HepG2 (cell line): ENCODE measurements around the gene MSMB. TPM values are rescaled to one million over a fixed set of nuclear protein-coding genes. Genes with fewer than 3 reads are reported as not detected.
A peak's percentile ranks its signal among the peaks of the same experiment; 100 is the strongest.

Experiments used
- AKAP8 ChIP-seq: sonication (generic); formaldehyde crosslinking; IDR thresholded peaks from 2 replicates; pipeline ENCODE4 v1.5.1; 2020; ENCODE audit warnings: mild to moderate bottlenecking, missing genetic modification reagents
- FOXP4 ChIP-seq: sonication (generic); formaldehyde crosslinking; IDR thresholded peaks from 2 replicates; pipeline ENCODE4 v1.4.0; 2020; ENCODE audit warnings: missing genetic modification reagents
- MNT ChIP-seq: fragments of 450-650 bp; IDR thresholded peaks from 2 replicates; pipeline ENCODE4 v1.6.1; 2016
- NCOR1 ChIP-seq: fragments of 200-600 bp; sonication (generic); IDR thresholded peaks from 2 replicates; pipeline ENCODE4 v1.7.0; 2017; ENCODE audit warnings: antibody characterized with exemption, low read length, borderline replicate concordance
- NPAS2 ChIP-seq: sonication (generic); formaldehyde crosslinking; IDR thresholded peaks from 2 replicates; pipeline ENCODE4 v1.8.0; 2022; ENCODE audit warnings: mild to moderate bottlenecking, missing genetic modification reagents, borderline replicate concordance
- PAXIP1 ChIP-seq: sonication (generic); formaldehyde crosslinking; conservative IDR thresholded peaks from 2 replicates; pipeline ENCODE4 v1.4.0; 2020; ENCODE audit warnings: mild to moderate bottlenecking, missing genetic modification reagents, moderate library complexity
- PCBP2 ChIP-seq: fragments of 200-400 bp; formaldehyde crosslinking; optimal IDR thresholded peaks from 2 replicates; pipeline ENCODE3; 2018; ENCODE audit warnings: low read length, low read depth; ENCODE audit not compliant: poor library complexity, severe bottlenecking
- SAP130 ChIP-seq: IDR thresholded peaks from 2 replicates; pipeline ENCODE4 v1.6.1; 2016; ENCODE audit warnings: low read depth
- SNAI1 ChIP-seq: sonication (generic); formaldehyde crosslinking; IDR thresholded peaks from 2 replicates; pipeline ENCODE4 v1.5.0; 2020; ENCODE audit warnings: mild to moderate bottlenecking, missing genetic modification reagents, borderline replicate concordance
- TIGD3 ChIP-seq: sonication (generic); formaldehyde crosslinking; IDR thresholded peaks from 2 replicates; pipeline ENCODE4 v1.5.1; 2020; ENCODE audit warnings: mild to moderate bottlenecking, missing genetic modification reagents, borderline replicate concordance
- ZC3H13 ChIP-seq: sonication (generic); formaldehyde crosslinking; IDR thresholded peaks from 2 replicates; pipeline ENCODE4 v1.8.1; 2023; ENCODE audit warnings: mild to moderate bottlenecking, missing genetic modification reagents, moderate library complexity
- ZGPAT ChIP-seq: IDR thresholded peaks from 2 replicates; pipeline ENCODE4 v1.6.1; 2016; ENCODE audit warnings: mild to moderate bottlenecking
- ZNF234 ChIP-seq: sonication (generic); formaldehyde crosslinking; conservative IDR thresholded peaks from 2 replicates; pipeline ENCODE4 v1.5.1; 2020; ENCODE audit warnings: mild to moderate bottlenecking, missing genetic modification reagents
- ZNF33B ChIP-seq: sonication (generic); formaldehyde crosslinking; IDR thresholded peaks from 2 replicates; pipeline ENCODE4 v1.5.1; 2020; ENCODE audit warnings: mild to moderate bottlenecking, missing genetic modification reagents
- ZNF572 ChIP-seq: sonication (generic); formaldehyde crosslinking; IDR thresholded peaks from 2 replicates; pipeline ENCODE4 v1.5.1; 2020; ENCODE audit warnings: mild to moderate bottlenecking, missing genetic modification reagents
- ZNF598 ChIP-seq: sonication (generic); formaldehyde crosslinking; IDR thresholded peaks from 2 replicates; pipeline ENCODE4 v1.5.1; 2020; ENCODE audit warnings: mild to moderate bottlenecking, missing genetic modification reagents, borderline replicate concordance
- polyA plus RNA-seq, 8 experiments: library from polyadenylated mRNA; depleted of rRNA in 3 of 8; stranded (reverse) in 7 of 8; unstranded in 1 of 8; fragments of >200 nt; fragmentation: Illumina TruSeq in 4 of 8; extraction: Trizol in 4 of 8; gene quantifications; 2 replicates each; pipeline versions ENCODE4 v1.2.1 to v1.2.3, GENCODE V29; 2011 to 2016; ENCODE audit warnings: low read depth in 4 of 8, missing spikeins in 1 of 8, mixed read lengths in 1 of 8; ENCODE audit not compliant: insufficient read depth in 1 of 8
- total RNA-seq, 5 experiments: library from RNA; depleted of rRNA; stranded (reverse); fragments of >200 nt; fragmentation: Illumina TruSeq; extraction: Trizol; gene quantifications; 2 replicates each; pipeline ENCODE4 v1.2.3, GENCODE V29; 2016; ENCODE audit warnings: low read depth in 1 of 5

The MSMB gene
- total and polyA plus RNA-seq, 2 of the 13 experiments (the other 11 are each of a cell fraction or from before 2014, with no cell fraction given): 0.84 TPM; not detected in 1

GRCh38 chr10:46030091-46030937 lies 15.8 kb downstream of the MSMB start, which contains the start of gene NCOA4 (continued):
- TF ChIP-seq ZGPAT (CRISPR knock-in tag): no peak
- TF ChIP-seq FOXP4: no peak
- no peak for TF ChIP-seq ZNF572
- no peak for TF ChIP-seq MNT
- TF ChIP-seq PCBP2: no peak
- no peak for TF ChIP-seq NCOR1
- TF ChIP-seq ZNF234 (CRISPR knock-in tag): no peak; the same call in 1 of the 2 replicates
- peak; percentile 28 for TF ChIP-seq PAXIP1 (CRISPR knock-in tag)
- TF ChIP-seq NPAS2 (CRISPR knock-in tag): no peak
- TF ChIP-seq ZNF598 (CRISPR knock-in tag): peak; percentile 17; the same call in 1 of the 2 replicates
- TF ChIP-seq TIGD3 (CRISPR knock-in tag): no peak
- 0 out of 2 replicates have a peak, but pooled peaks have one; percentile 26 for TF ChIP-seq ZNF33B (CRISPR knock-in tag)
- no peak for TF ChIP-seq SNAI1 (CRISPR knock-in tag)
- peak; percentile 83 for TF ChIP-seq ZC3H13 (CRISPR knock-in tag)
- TF ChIP-seq AKAP8 (CRISPR knock-in tag): peak; percentile 62; the same call in 1 of the 2 replicates
- peak; percentile 82 for TF ChIP-seq SAP130 (CRISPR knock-in tag)
